ENCODE data around the gene PALLD. TPM values are rescaled to one million over a fixed set of nuclear protein-coding genes. Genes with fewer than 3 reads are reported as not detected.

PALLD gene
- polyA plus RNA-seq, 1 donor from 2014 or later: 20.5 TPM

- Histone ChIP-seq H2AFZ (ENCODE audit: low read depth, low read length) (peak overlapping the region; percentile 84), H3K36me3 (ENCODE audit: insufficient read depth, low read length) (no peaks in the 10 kb centered on the region), H3K4me3 (ENCODE audit: low read length) (peak overlapping the region; percentile 89), H3K9me2 (ENCODE audit: insufficient read depth, low read length) (no peaks in the 10 kb centered on the region), H3K79me2 (replicated peaks; ENCODE audit: insufficient read depth, low read length) (peaks cover 58% of the 10 kb centered on the region), H3K9ac (ENCODE audit: low read length) (peak overlapping the region; percentile 98), H3K27ac (ENCODE audit: low read length) (peak overlapping the region; percentile 91), H4K20me1 (ENCODE audit: insufficient read depth) (no peaks in the 10 kb centered on the region), H3K4me2 (ENCODE audit: low read length) (peak overlapping the region; percentile 87), H3K27me3 (ENCODE audit: insufficient read depth, low read depth, low read length) (no peaks in the 10 kb centered on the region), H3K9me3 (ENCODE audit: low read length) (no peaks in the 10 kb centered on the region), H3F3A (ENCODE audit: insufficient read depth, low read length, poor library complexity, severe bottlenecking) (no peaks in the 10 kb centered on the region)
- TF ChIP-seq EZH2 (IDR thresholded peaks at IDR 0.05; ENCODE audit: borderline replicate concordance, insufficient read depth, low read length, poor library complexity, severe bottlenecking): no peak
- no peak for TF ChIP-seq EP300 (conservative IDR thresholded peaks at IDR 0.05; ENCODE audit: poor library complexity, severe bottlenecking)
- no peak for TF ChIP-seq MXI1 (conservative IDR thresholded peaks at IDR 0.05; ENCODE audit: poor library complexity, severe bottlenecking)
- peak; percentile 58 for TF ChIP-seq POLR2AphosphoS5 (IDR thresholded peaks at IDR 0.05)
- TF ChIP-seq SMC3 (conservative IDR thresholded peaks at IDR 0.05; ENCODE audit: poor library complexity): no peak
- TF ChIP-seq TAF1 (IDR thresholded peaks at IDR 0.05; ENCODE audit: low read depth): peak; percentile 71
- TF ChIP-seq REST (IDR thresholded peaks at IDR 0.05; ENCODE audit: borderline replicate concordance): peak; percentile 39
- TF ChIP-seq, protein P1, sequence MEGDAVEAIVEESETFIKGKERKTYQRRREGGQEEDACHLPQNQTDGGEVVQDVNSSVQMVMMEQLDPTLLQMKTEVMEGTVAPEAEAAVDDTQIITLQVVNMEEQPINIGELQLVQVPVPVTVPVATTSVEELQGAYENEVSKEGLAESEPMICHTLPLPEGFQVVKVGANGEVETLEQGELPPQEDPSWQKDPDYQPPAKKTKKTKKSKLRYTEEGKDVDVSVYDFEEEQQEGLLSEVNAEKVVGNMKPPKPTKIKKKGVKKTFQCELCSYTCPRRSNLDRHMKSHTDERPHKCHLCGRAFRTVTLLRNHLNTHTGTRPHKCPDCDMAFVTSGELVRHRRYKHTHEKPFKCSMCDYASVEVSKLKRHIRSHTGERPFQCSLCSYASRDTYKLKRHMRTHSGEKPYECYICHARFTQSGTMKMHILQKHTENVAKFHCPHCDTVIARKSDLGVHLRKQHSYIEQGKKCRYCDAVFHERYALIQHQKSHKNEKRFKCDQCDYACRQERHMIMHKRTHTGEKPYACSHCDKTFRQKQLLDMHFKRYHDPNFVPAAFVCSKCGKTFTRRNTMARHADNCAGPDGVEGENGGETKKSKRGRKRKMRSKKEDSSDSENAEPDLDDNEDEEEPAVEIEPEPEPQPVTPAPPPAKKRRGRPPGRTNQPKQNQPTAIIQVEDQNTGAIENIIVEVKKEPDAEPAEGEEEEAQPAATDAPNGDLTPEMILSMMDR (IDR thresholded peaks at IDR 0.05; ENCODE audit: poor library complexity, severe bottlenecking): peak; percentile 59
- TF ChIP-seq RAD21 (conservative IDR thresholded peaks at IDR 0.05): peak; percentile 32
Observed at GRCh38 chr4:168832763-168833575, 336.1 kb downstream of the PALLD start.

DNA sequence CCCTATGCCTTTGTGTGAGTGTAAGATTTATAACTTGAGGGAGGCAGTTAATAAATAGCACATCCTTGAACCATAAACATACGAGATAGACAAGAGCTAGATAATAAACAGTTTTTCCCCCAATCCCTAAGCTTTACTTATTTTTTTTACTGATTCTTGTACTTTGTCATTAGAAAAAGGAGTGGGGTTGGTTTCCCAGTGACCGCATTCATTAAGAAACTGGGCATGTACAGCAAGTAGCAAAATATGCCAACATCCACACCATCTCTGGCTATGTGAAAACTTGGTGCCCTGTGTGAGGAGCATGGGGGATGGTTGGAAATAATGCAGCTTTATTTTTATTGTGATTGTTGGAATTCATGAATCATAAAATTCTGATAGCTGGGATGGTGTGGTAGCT, 337.0 kb downstream of the PALLD start:
- Histone ChIP-seq H3K9me3 (ENCODE audit: low read length) (no peaks in the 10 kb centered on the region), H3K27me3 (ENCODE audit: insufficient read depth, low read depth, low read length) (no peaks in the 10 kb centered on the region), H3K4me2 (ENCODE audit: low read length) (peak overlapping the region; percentile 87), H3K4me3 (ENCODE audit: low read length) (peak overlapping the region; percentile 89), H3K36me3 (ENCODE audit: insufficient read depth, low read length) (no peaks in the 10 kb centered on the region), H3K9ac (ENCODE audit: low read length) (peak overlapping the region; percentile 98), H3K9me2 (ENCODE audit: insufficient read depth, low read length) (no peaks in the 10 kb centered on the region), H3F3A (ENCODE audit: insufficient read depth, low read length, poor library complexity, severe bottlenecking) (no peaks in the 10 kb centered on the region), H3K79me2 (replicated peaks; ENCODE audit: insufficient read depth, low read length) (peaks cover 68% of the 10 kb centered on the region), H2AFZ (ENCODE audit: low read depth, low read length) (peak overlapping the region; percentile 84), H3K27ac (ENCODE audit: low read length) (peak overlapping the region; percentile 91), H4K20me1 (ENCODE audit: insufficient read depth) (no peaks in the 10 kb centered on the region)
- no peak for TF ChIP-seq TAF1 (IDR thresholded peaks at IDR 0.05; ENCODE audit: low read depth)
- TF ChIP-seq EP300 (conservative IDR thresholded peaks at IDR 0.05; ENCODE audit: poor library complexity, severe bottlenecking): no peak
- TF ChIP-seq REST (IDR thresholded peaks at IDR 0.05; ENCODE audit: borderline replicate concordance): no peak
- TF ChIP-seq MXI1 (conservative IDR thresholded peaks at IDR 0.05; ENCODE audit: poor library complexity, severe bottlenecking): no peak
- no peak for TF ChIP-seq SMC3 (conservative IDR thresholded peaks at IDR 0.05; ENCODE audit: poor library complexity)
- no peak for TF ChIP-seq EZH2 (IDR thresholded peaks at IDR 0.05; ENCODE audit: borderline replicate concordance, insufficient read depth, low read length, poor library complexity, severe bottlenecking)
- TF ChIP-seq, protein P1 (IDR thresholded peaks at IDR 0.05; ENCODE audit: poor library complexity, severe bottlenecking): no peak
- TF ChIP-seq RAD21 (conservative IDR thresholded peaks at IDR 0.05): no peak
- TF ChIP-seq POLR2AphosphoS5 (IDR thresholded peaks at IDR 0.05): no peak
